Astrocyte (in vitro differentiated cells and primary cell): ENCODE measurements around the gene ABHD11. TPM values are rescaled to one million over a fixed set of nuclear protein-coding genes. Genes with fewer than 3 reads are reported as not detected.

Experiments used
- DNase-seq: peaks from one replicate; pipeline ENCODE4 v3.0.0-alpha.2; 2010; ENCODE audit warnings: low read depth
- FAIRE-seq: peaks from 2 replicates; lab custom pipeline; 2011; peaks lifted over from hg19 to GRCh38; lab: Jason Lieb, UNC
- H2AFZ ChIP-seq: 2 replicates; pipeline ENCODE4 v1.6.0; 2012; ENCODE audit warnings: low read depth, low read length, inconsistent platforms
- H3K27ac ChIP-seq: 2 replicates; pipeline ENCODE4 v1.5.1; 2011; ENCODE audit warnings: low read depth, low read length, inconsistent platforms
- H3K27me3 ChIP-seq: 2 replicates; pipeline ENCODE4 v1.6.0; 2011; ENCODE audit warnings: low read length, inconsistent platforms; ENCODE audit not compliant: insufficient read depth
- H3K36me3 ChIP-seq: 2 replicates; pipeline ENCODE4 v1.5.1; 2011; ENCODE audit warnings: low read length, inconsistent platforms; ENCODE audit not compliant: insufficient read depth
- H3K4me1 ChIP-seq: 2 replicates; pipeline ENCODE4 v1.5.1; 2011; ENCODE audit warnings: low read length, inconsistent platforms; ENCODE audit not compliant: insufficient read depth
- H3K4me2 ChIP-seq: 2 replicates; pipeline ENCODE4 v1.6.0; 2012; ENCODE audit warnings: low read length, inconsistent platforms
- H3K4me3 ChIP-seq: 2 replicates; pipeline ENCODE4 v1.5.1; 2011; ENCODE audit warnings: low read depth, mild to moderate bottlenecking, low read length, inconsistent platforms; ENCODE audit not compliant: insufficient read depth
- H3K79me2 ChIP-seq: 2 replicates; pipeline ENCODE4 v1.6.0; 2012; ENCODE audit warnings: mild to moderate bottlenecking, low read length, inconsistent platforms; ENCODE audit not compliant: insufficient read depth
- H3K9ac ChIP-seq: 2 replicates; pipeline ENCODE4 v1.6.0; 2012; ENCODE audit warnings: mild to moderate bottlenecking, low read length, inconsistent platforms
- H3K9me3 ChIP-seq: 2 replicates; pipeline ENCODE4 v1.5.1; 2012; ENCODE audit warnings: low read depth, mild to moderate bottlenecking, low read length, inconsistent platforms; ENCODE audit not compliant: insufficient read depth
- H4K20me1 ChIP-seq: 2 replicates; pipeline ENCODE4 v1.6.0; 2012; ENCODE audit warnings: low read length, inconsistent platforms; ENCODE audit not compliant: insufficient read depth
- H3K27ac Mint-ChIP-seq: one replicate; pipeline ENCODE4 v1.8.0; 2021; ENCODE audit warnings: mild to moderate bottlenecking, mixed read lengths; ENCODE audit not compliant: unreplicated experiment
- H3K27me3 Mint-ChIP-seq: one replicate; pipeline ENCODE4 v1.8.0; 2021; ENCODE audit warnings: low read depth, mixed read lengths; ENCODE audit not compliant: unreplicated experiment
- H3K36me3 Mint-ChIP-seq: one replicate; pipeline ENCODE4 v1.8.0; 2021; ENCODE audit warnings: low read depth, mixed read lengths; ENCODE audit not compliant: unreplicated experiment
- H3K4me1 Mint-ChIP-seq: one replicate; pipeline ENCODE4 v1.8.0; 2021; ENCODE audit warnings: low read depth, mixed read lengths; ENCODE audit not compliant: unreplicated experiment
- H3K4me3 Mint-ChIP-seq: one replicate; pipeline ENCODE4 v1.8.0; 2021; ENCODE audit warnings: mild to moderate bottlenecking, moderate library complexity, mixed read lengths; ENCODE audit not compliant: unreplicated experiment
- H3K9me3 Mint-ChIP-seq: one replicate; pipeline ENCODE4 v1.8.0; 2021; ENCODE audit warnings: mild to moderate bottlenecking, mixed read lengths; ENCODE audit not compliant: unreplicated experiment
- CTCF ChIP-seq: IDR thresholded peaks from 2 replicates; pipeline ENCODE4 v1.5.1; 2011; ENCODE audit warnings: low read depth, mild to moderate bottlenecking, inconsistent platforms, low read length, moderate library complexity; ENCODE audit not compliant: insufficient read depth
- EZH2 ChIP-seq: IDR thresholded peaks from 2 replicates; pipeline ENCODE4 v1.6.1; 2012; ENCODE audit warnings: mild to moderate bottlenecking, low read length, inconsistent platforms; ENCODE audit not compliant: insufficient read depth
- total RNA-seq: library from RNA; stranded (reverse); gene quantifications from 2 replicates; pipeline ENCODE4 v1.2.1, GENCODE V29; 2021

The ABHD11 gene
- total RNA-seq, 1 donor from 2014 or later = 10.8 TPM

GRCh38 chr7:73740771-73741170 is 2.2 kb upstream of the ABHD11 start:
- peaks cover 8% of the 10 kb centered on the region for H4K20me1 ChIP-seq
- no peak overlapping the region for H3K4me3 Mint-ChIP-seq
- H3K9me3 ChIP-seq = no peaks in the 10 kb centered on the region
- peaks cover 7% of the 10 kb centered on the region for H3K79me2 ChIP-seq
- H3K4me1 ChIP-seq = peaks cover 16% of the 10 kb centered on the region
- H3K9ac ChIP-seq = no peak overlapping the region
- TF ChIP-seq CTCF (no peak), EZH2 (no peak)
- H3K27ac Mint-ChIP-seq = no peak overlapping the region
- FAIRE-seq (no peak), DNase-seq (no peak)
- H3K27me3 Mint-ChIP-seq = peaks cover 9% of the 10 kb centered on the region
- H3K27me3 ChIP-seq = no peaks in the 10 kb centered on the region
- H3K4me2 ChIP-seq = no peak overlapping the region
- no peak overlapping the region for H3K27ac ChIP-seq
- H3K36me3 Mint-ChIP-seq = peaks cover 3% of the 10 kb centered on the region
- no peaks in the 10 kb centered on the region for H3K36me3 ChIP-seq
- no peak overlapping the region for H3K4me3 ChIP-seq
- no peak overlapping the region for H2AFZ ChIP-seq
- peaks cover 5% of the 10 kb centered on the region for H3K4me1 Mint-ChIP-seq
- no peaks in the 10 kb centered on the region for H3K9me3 Mint-ChIP-seq

- DNase-seq = no peak
- no peaks in the 10 kb centered on the region for H3K36me3 ChIP-seq
- peaks cover 3% of the 10 kb centered on the region for H3K36me3 Mint-ChIP-seq
Observed at GRCh38 chr7:73740212-73740611, 1.6 kb upstream of the ABHD11 start.

More at GRCh38 chr7:73740212-73740611, 1.6 kb upstream of the ABHD11 start:
- Histone ChIP-seq H4K20me1 (peaks cover 8% of the 10 kb centered on the region), H3K4me3 (no peak overlapping the region), H3K27me3 (no peaks in the 10 kb centered on the region), H3K79me2 (peaks cover 7% of the 10 kb centered on the region), H2AFZ (no peak overlapping the region), H3K4me2 (no peak overlapping the region), H3K9ac (no peak overlapping the region), H3K9me3 (no peaks in the 10 kb centered on the region), H3K27ac (no peak overlapping the region), H3K4me1 (peaks cover 16% of the 10 kb centered on the region)
- Mint-ChIP-seq H3K4me3 (no peak overlapping the region), H3K27ac (no peak overlapping the region), H3K4me1 (peaks cover 5% of the 10 kb centered on the region), H3K9me3 (no peaks in the 10 kb centered on the region), H3K27me3 (peaks cover 9% of the 10 kb centered on the region)
- FAIRE-seq = no peak
- TF ChIP-seq CTCF (no peak), EZH2 (no peak)
